NCI-H2196 (cell line): ENCODE results near the gene SYT14.
"Not testable (repeated sequence)": the region's sequence is repeated elsewhere in the genome, so short reads cannot be mapped to it uniquely, and the experiment has no call there.

Experiments
- DNase-seq: peaks from one replicate; lab custom pipeline; 2025; ENCODE audit not compliant: unreplicated experiment; lab: John Stamatoyannopoulos, UW

Gene SYT14

GRCh38 chr1:209937996-209938959, at the start of gene SYT14:
SYT14 (plus strand) TSS chr1:209938217; CDS start chr1:209938265, 48 bp downstream.
- peak; percentile 88 for DNase-seq

- not testable (repeated sequence) for DNase-seq
Observed at GRCh38 chr1:209888291-209889076, 49.5 kb upstream of the SYT14 start.

- no peak for DNase-seq
Observed at GRCh38 chr1:209889077-209889418, 49.0 kb upstream of the SYT14 start.

- DNase-seq, result no peak
Observed at GRCh38 chr1:209890641-209891330, 47.2 kb upstream of the SYT14 start.

GRCh38 chr1:209893751-209894150, 44.3 kb upstream of the SYT14 start:
- no peak for DNase-seq

GRCh38 chr1:209895709-209896108, 42.3 kb upstream of the SYT14 start:
- no peak for DNase-seq

GRCh38 chr1:209896346-209896745, 41.7 kb upstream of the SYT14 start:
- no peak for DNase-seq

- DNase-seq, result not testable (repeated sequence)
Observed at GRCh38 chr1:209898271-209898670, 39.7 kb upstream of the SYT14 start.

- DNase-seq, result not testable (repeated sequence)
Observed at GRCh38 chr1:209898851-209899250, 39.2 kb upstream of the SYT14 start.

- peak; percentile 14 for DNase-seq
Observed at GRCh38 chr1:209899948-209900347, 38.1 kb upstream of the SYT14 start.

GRCh38 chr1:209900734-209901133, 37.3 kb upstream of the SYT14 start:
- DNase-seq, result no peak

- DNase-seq, result no peak
Observed at GRCh38 chr1:209901211-209901610, 36.8 kb upstream of the SYT14 start.

- not testable (repeated sequence) for DNase-seq
Observed at GRCh38 chr1:209904774-209905173, 33.2 kb upstream of the SYT14 start.

GRCh38 chr1:209911746-209912145, 26.3 kb upstream of the SYT14 start:
- no peak for DNase-seq

GRCh38 chr1:209912306-209912705, 25.7 kb upstream of the SYT14 start:
- DNase-seq, result no peak

GRCh38 chr1:209919637-209920036, 18.4 kb upstream of the SYT14 start:
- not testable (repeated sequence) for DNase-seq

- no peak for DNase-seq
Observed at GRCh38 chr1:209920844-209921243, 17.2 kb upstream of the SYT14 start.

- DNase-seq, result no peak
Observed at GRCh38 chr1:209924390-209924789, 13.6 kb upstream of the SYT14 start.

GRCh38 chr1:209926045-209926444, 12.0 kb upstream of the SYT14 start:
- peak; percentile 87 for DNase-seq

- DNase-seq, result no peak
Observed at GRCh38 chr1:209927466-209927865, 10.6 kb upstream of the SYT14 start.

- DNase-seq, result no peak
Observed at GRCh38 chr1:209929751-209930150, 8.3 kb upstream of the SYT14 start.
